ENCODE measurements around the gene SQSTM1.

Gene SQSTM1

DNA sequence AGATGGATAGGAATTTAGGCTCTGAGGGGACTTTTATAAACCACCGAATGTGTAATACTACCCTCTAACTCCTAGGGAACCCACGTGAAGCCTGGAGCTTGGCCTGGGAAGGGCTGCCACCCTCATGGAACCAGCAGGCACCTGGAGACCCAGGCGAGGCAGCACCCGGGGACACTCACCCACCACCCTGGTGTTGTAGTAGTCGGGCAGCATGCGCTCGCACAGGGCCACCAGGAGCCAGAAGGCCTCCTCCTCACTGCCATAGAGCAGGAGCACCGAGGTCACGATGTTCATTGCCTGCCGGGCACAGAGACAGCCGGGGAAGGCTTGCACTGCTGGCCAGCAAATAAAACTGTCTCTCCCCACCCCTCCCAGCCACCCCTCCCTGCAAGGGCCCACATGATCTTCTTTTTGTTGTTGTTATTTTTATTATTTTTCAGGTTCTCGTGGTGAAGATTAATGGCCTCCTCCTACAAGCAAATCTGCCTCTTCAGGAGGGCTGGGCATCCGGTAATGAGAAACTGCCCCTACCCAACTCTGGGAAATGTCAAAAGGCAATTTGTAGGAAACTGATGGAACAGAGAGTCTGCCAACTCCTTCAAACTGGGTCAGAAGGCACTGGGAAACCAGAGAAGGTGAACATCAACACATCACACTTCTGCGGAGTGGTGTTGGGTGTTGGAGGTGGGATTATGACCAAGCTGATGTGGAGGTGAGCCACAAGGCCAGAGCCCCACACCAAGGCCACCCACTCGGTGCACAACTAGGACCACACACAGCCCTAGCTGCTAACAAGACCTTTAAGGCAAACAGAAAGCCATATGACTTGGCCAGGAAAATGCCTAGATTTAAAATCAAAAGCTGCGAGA is 55.3 kb downstream of the SQSTM1 start:
- DNase-seq: no peak

DNA sequence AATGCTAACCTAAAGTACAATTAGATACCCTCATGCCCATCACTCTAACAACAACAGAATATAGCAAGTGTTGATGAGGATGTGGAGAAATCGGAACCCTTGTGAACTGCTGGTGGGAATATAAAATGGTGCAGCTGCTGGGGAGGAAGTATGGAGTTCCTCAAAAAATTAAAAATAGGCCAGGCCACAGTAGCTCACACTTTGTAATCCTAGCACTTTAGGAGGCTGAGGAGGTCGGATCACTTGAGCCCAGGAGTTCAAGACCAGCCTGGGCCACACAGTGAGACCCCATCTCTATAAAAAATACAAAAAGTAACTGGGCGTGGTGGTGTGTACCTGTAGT is 55.9 kb downstream of the SQSTM1 start:
- DNase-seq: peak; percentile 61

DNA sequence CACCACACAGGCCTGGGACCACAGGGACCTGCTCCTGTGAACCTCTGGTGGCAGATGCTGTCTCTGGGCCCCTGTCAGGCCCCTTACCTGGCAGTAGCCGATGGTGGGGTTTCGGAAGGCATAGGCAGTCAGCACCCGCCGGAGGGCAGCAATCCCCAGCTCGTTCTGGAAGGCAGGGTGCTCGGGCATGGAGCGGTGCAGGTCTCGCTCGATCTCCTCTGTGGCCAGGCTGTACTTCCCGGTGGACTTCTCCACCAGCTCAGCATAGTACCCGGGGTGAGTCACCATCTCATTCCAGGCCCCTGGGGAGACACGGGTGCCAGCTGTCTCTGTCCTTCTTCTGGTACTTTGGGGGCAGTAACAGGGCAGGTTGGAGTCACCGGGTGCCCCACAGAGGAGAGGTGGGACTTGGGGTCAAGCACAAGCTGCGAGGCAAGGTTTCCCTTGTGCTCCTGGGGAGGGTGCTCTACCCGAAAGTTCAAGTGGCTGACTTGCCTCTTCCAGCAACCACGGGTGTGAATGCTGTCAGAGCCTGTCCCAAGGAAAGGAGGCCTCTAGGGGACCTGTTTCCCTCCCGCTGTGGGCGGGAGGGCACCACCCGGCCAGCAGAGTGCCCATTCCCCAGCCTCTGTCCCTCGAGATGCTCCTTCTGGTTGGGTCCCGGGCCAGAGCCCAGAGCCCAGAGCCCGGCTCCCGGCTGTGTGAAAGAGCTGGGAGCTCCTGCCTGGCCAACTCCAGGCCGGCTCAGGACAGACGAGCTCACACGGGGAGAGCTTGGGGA is 57.7 kb downstream of the SQSTM1 start:
- DNase-seq: no peak

DNA sequence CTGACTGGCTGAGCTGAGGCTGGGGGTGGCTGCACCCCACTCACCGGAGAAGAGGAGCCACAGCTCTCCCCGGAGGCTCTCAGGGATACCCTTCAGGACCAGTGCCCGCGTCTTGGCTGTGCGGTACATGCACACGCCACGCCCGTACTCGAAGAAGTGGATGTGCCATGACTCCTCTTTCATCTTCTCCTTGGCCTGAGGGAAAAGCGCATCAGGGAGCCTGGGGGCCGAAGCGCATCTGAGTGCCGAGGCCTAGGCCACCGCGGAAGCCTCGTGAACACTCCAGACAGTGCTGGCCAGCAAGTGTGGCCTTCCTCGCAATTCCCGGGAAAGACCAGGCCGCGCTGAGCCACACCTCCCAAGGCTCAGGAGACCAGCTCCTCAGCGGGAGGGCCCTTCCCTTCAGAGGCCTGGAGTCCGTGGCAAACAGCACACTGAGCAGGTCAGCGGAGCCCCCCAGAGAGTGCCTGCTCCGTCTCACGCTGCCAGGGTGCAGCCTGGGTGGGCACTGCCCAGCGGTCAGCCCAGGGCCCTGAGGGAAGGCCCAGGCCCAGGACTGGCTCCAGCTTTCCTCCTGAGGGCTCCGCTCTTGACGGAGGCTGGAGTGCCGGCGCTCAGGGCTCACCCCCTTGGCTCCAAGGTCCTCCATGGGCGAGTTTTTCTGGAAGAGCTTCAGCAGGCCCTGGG is 58.4 kb downstream of the SQSTM1 start:
- no peak for DNase-seq

DNA sequence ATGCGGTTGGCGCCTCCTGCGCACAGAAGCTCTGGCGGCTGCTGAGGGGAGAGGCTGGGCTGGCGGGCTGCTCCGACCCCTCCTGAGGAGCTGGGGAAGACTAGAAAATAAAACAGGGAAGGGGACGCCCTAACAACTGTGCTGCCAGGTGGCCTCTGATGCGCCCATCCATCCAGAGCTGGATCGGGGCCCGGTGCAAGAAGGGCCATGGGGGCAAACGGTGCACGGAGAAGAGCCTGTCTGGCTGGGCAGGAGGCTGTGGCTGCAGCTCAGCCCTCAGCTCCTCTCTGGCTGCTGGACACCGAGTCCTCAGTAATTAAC is 58.9 kb downstream of the SQSTM1 start:
- no peak for DNase-seq

DNA sequence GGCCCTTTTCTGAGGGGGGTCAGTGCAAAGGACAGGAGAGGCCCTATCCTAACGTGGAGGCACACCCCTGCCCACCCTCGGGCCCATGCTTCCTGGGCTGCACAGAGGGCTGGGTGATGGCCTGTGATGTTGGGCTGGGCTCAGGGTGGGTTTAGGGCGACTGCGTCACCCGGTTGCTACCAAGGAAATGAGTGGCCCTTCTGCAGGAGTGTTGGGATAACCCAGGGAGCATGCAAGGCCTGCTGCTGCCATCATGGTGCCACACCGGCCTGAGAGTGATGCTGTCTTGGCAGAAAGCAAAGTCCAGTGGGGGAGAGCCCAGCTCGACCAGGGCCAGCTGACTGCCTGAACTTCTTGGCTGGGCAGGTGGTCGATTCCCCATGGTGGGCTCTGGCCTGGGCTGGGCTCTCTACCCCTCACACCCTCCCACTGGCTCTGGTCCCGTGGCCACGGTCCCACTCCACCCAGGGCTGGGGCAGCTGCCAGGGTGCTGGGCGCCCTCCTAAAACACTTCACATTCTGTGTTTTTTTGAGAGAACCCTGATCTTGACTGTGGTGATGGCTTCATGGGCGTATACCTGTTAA is 59.5 kb downstream of the SQSTM1 start:
- no peak for DNase-seq

DNA sequence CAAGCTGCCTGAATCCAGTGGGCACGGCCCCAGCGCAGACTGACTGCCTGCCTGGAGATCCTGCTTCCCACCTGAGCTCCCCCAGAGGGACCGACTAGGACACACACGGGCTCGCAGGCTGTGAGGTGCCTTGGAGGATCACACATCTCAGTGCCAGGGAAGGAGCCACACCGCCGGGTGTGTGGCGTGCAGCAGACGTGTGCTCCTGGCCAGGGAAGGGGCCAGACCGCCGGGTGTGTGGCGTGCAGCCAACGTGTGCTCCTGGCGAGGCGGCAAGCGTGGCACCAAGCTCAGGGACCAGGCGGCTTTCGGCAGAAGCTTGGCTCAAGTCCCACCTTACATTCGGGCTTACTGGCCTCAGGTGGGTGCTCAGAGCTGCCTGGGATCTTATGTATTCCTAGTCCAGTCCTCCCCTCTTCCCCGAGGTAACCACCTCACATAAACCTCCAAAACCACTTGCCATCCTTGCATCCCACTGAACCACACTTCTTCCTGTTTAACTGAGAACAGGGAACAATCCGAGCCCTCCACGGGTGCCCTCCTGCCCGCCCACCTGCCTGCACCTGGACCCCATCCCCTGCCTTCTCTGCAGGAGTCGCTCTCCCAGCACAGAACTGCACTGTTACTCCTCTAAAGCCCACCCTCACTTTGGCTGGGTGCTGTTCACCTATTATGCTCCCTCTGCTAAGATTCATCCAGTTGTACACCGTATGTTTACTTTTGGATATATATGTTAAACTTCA is 60.3 kb downstream of the SQSTM1 start:
- no peak for DNase-seq

DNA sequence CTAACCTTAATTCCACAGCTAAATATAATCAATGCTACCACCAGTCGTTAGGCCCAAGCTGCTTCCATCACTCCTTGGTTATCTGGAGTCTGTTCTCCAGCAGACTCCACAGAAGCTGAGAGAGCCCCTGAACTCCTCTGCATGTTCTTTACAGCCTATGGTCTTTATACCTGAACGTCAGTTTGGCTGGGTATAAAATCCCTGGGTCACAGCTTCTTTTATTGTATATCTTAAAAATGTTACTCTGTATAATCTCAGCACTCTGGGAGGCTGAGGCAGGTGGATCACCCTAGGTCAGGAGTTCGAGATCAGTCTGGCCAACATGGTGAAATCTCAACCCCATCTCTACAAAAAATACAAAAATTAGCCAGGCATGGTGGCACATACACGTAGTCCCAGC is 61.6 kb downstream of the SQSTM1 start:
- no peak for DNase-seq

DNA sequence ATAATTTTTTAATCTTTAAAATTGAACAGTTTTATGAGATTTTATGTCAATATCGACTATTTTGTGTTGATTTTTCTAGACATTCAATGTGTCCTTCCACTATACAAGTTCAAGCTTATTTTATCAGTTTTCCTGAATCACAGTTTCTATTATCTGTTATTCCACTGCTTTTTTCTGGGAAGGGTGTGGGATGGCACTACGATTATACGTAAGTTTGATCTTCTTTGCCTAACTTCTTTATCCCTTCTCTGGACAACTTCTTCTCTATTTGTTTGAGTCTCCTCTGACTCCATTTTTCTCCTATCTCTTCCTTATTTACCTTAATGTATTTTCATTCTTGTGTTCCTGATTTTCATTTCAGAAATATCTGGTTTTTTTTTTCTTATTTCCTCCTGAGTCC is 62.5 kb downstream of the SQSTM1 start:
- DNase-seq: no peak

DNA sequence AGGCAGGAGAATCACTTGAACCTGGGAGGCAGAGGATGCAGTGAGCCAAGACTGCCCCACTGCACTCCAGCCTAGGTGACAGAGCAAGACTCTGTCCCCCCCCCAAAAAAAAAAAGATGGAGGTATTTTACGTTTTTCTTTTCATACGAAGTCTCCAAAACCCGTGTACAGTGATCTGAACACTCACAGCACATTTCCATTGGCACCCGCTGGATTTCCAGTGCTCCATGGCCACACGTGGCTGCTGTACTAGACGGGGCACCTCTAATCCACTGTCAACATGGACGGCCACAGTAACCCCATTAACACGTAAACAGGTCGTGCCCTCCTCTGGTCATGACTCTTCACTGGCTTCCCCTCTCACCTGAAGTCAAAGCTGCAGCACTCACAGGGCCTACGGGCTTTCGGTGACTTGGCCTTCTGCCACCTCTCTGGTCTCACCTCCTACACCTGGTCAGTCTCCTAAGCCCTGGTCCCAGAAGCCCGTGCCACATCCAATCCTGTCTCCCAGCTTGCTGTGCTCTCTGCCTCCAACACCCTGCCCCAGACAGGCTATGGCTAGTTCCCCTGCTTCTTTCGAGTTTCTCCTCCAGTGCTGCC is 64.9 kb downstream of the SQSTM1 start:
- DNase-seq: no peak

DNA sequence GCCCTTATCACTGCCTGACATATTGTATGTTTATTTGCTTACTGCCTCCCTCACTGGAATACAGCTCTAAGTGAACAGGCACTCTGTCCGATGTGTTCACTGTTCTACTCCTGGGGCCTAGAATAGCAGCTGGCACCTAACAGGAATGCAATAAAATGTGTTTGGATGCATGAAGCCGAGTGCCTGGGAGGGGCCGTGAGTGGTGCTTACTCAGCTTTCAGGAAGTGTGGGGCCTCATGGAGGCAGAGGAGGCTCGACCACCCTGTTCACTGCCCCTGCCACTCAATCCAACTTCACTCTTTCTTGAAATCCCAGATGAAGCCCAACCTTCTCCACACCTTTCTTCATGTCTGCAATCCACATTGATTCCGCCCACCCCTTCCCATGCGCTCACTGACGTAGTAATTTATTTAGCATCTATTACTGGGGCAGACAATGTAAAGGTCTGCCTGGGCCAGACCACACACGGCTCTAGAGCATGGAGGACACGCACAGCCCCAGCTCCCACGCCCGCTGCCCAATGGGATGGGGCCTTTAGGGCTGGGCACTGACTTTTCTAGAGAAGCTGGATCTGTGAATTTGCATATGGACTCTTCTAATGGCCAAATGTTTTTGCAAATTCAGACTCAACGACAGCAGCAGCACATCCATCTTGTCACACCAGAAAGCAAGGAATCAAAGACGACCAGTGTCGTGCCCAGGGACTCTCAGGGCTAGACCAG is 65.6 kb downstream of the SQSTM1 start:
- DNase-seq: no peak

DNA sequence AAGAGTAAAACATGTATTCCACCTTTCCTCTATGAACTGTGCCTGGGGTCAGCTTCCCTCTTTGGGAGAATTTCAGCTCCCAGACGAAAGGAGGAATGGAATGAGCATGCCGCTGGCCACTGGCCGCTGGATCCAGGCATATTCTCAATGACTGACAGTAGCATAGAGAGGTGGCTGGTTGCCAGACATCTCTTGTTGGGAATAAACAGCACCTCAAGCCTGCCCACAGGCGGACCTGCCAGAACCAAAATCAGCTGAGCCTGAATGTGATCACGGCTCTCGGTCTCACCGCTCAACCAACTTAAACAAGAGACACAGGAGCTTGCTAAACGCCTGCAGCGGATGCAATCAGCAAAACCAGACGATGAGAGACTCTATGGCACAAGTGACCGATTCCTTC is 66.4 kb downstream of the SQSTM1 start:
- no peak for DNase-seq
